ENCODE measurements around the gene ZBTB33. TPM values are rescaled to one million over a fixed set of nuclear protein-coding genes. Genes with fewer than 3 reads are reported as not detected.

ZBTB33 gene
- polyA plus RNA-seq, 3 donors = 4.7 to 10.6 (median 8.6) TPM

DNA sequence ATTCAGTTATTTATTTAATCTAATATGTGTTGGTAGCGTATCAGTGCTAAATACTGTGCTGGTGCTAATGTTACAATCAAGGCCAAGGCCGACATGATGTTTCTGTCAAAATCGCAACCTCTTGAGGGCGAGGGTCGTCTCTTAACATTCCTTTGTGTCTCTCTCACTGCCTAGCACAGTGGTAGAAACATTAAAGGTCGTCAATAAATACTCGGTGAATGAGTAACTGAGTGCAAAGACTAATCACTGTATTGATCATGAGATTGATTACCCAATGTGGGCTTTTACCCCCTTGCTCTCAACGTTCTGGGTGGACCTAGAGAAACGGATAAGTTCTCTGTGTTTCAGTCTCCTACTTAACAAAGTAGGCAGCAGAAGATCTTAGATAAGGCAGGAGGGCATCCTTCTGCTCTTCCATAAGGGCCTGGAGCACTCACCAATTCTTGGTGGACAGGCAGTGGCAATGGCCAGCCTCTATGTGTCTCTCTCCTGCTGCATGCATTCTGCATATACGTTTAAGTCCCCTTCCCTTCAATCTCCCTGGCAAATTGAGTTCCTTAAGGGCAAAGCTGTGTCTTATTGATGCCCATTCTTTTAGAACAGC is 30.5 kb downstream of the ZBTB33 start:
- no peak overlapping the region for H3K4me3 Mint-ChIP-seq
- H3K4me1 ChIP-seq (ENCODE audit: control insufficient read depth in 1 of 2, insufficient read depth in 2 of 2, low read length in 2 of 2) = peaks cover 2 to 7% of the 10 kb centered on the region in 2 donors
- WGBS (ENCODE audit: insufficient coverage) = 100% methylated on average over 2 of the region's 10 CpGs
- peaks cover 9% of the 10 kb centered on the region for H3K4me1 Mint-ChIP-seq
- peaks cover 0 to 2% of the 10 kb centered on the region in 2 donors for H3K27me3 ChIP-seq (ENCODE audit: control insufficient read depth in 2 of 2, insufficient read depth in 2 of 2, low read length in 2 of 2)
- H3K9me3 Mint-ChIP-seq = peaks cover 0 to 5% (median 0%) of the 10 kb centered on the region in 7 donors
- H3K27ac ChIP-seq (ENCODE audit: low read depth in 1 of 2, low read length in 2 of 2) = no peak overlapping the region
- peaks cover 0 to 9% (median 2%) of the 10 kb centered on the region in 3 donors for H3K27me3 Mint-ChIP-seq (ENCODE audit: low read depth in 3 of 3)
- no peak overlapping the region for H2AFZ ChIP-seq (ENCODE audit: insufficient read depth, low read depth, low read length, poor library complexity, severe bottlenecking)
- H3K9me3 ChIP-seq (replicated peaks in 1 of 2; ENCODE audit: control insufficient read depth in 1 of 2, insufficient read depth in 1 of 2, low read length in 2 of 2) = no peaks in the 10 kb centered on the region
- H3K79me2 ChIP-seq (ENCODE audit: insufficient read depth, low read length) = no peaks in the 10 kb centered on the region
- no peaks in the 10 kb centered on the region for H3K36me3 Mint-ChIP-seq
- intact Hi-C loops (cut with micrococcal nuclease) = no loop called here
- H3K4me2 ChIP-seq (replicated peaks; ENCODE audit: extremely low read depth, low read length, poor library complexity, severe bottlenecking) = no peak overlapping the region
- H3K36me3 ChIP-seq (replicated peaks in 1 of 2; ENCODE audit: control insufficient read depth in 1 of 2, insufficient read depth in 2 of 2, low read length in 2 of 2) = no peaks in the 10 kb centered on the region
- no peaks in the 10 kb centered on the region for H4K20me1 ChIP-seq (ENCODE audit: insufficient read depth, low read length)
- H3K9ac ChIP-seq (ENCODE audit: insufficient read depth, low read length, poor library complexity, severe bottlenecking) = no peak overlapping the region
- TF ChIP-seq CTCF (IDR thresholded peaks at IDR 0.05) = no peak
- DNase-seq = no peak
- no peak overlapping the region for H3K27ac Mint-ChIP-seq
- no peak overlapping the region for H3K4me3 ChIP-seq (replicated peaks in 1 of 3; ENCODE audit: low read depth in 2 of 3, low read length in 3 of 3)

- TF ChIP-seq CTCF (IDR thresholded peaks at IDR 0.05) = no peak
- no peak overlapping the region for H3K27ac ChIP-seq (ENCODE audit: low read depth in 1 of 2, low read length in 2 of 2)
- intact Hi-C loops (cut with micrococcal nuclease) = no loop called here
- peaks cover 9 to 13% of the 10 kb centered on the region in 2 donors for H3K4me1 ChIP-seq (ENCODE audit: control insufficient read depth in 1 of 2, insufficient read depth in 2 of 2, low read length in 2 of 2)
- peaks cover 12% of the 10 kb centered on the region for H3K4me1 Mint-ChIP-seq
- no peak overlapping the region for H3K4me3 Mint-ChIP-seq
- H3K36me3 ChIP-seq (replicated peaks in 1 of 2; ENCODE audit: control insufficient read depth in 1 of 2, insufficient read depth in 2 of 2, low read length in 2 of 2) = no peaks in the 10 kb centered on the region
- H2AFZ ChIP-seq (ENCODE audit: insufficient read depth, low read depth, low read length, poor library complexity, severe bottlenecking) = no peak overlapping the region
- H3K27ac Mint-ChIP-seq = no peak overlapping the region
- H3K79me2 ChIP-seq (ENCODE audit: insufficient read depth, low read length) = no peaks in the 10 kb centered on the region
- peaks cover 0 to 2% of the 10 kb centered on the region in 2 donors for H3K27me3 ChIP-seq (ENCODE audit: control insufficient read depth in 2 of 2, insufficient read depth in 2 of 2, low read length in 2 of 2)
- WGBS (ENCODE audit: insufficient coverage) = 100% methylated on average over 2 of the region's 4 CpGs
- DNase-seq = no peak
- H4K20me1 ChIP-seq (ENCODE audit: insufficient read depth, low read length) = no peaks in the 10 kb centered on the region
- H3K27me3 Mint-ChIP-seq (ENCODE audit: low read depth in 3 of 3) = peaks cover 0 to 9% (median 2%) of the 10 kb centered on the region in 3 donors
- H3K4me2 ChIP-seq (replicated peaks; ENCODE audit: extremely low read depth, low read length, poor library complexity, severe bottlenecking) = no peak overlapping the region
- H3K9me3 Mint-ChIP-seq = peaks cover 0 to 5% (median 0%) of the 10 kb centered on the region in 7 donors
- H3K36me3 Mint-ChIP-seq = no peaks in the 10 kb centered on the region
- no peak overlapping the region for H3K9ac ChIP-seq (ENCODE audit: insufficient read depth, low read length, poor library complexity, severe bottlenecking)
- H3K4me3 ChIP-seq (replicated peaks in 1 of 3; ENCODE audit: low read depth in 2 of 3, low read length in 3 of 3) = no peak overlapping the region
- H3K9me3 ChIP-seq (replicated peaks in 1 of 2; ENCODE audit: control insufficient read depth in 1 of 2, insufficient read depth in 1 of 2, low read length in 2 of 2) = no peaks in the 10 kb centered on the region
Measured at GRCh38 chrX:120281761-120282160, 31.1 kb downstream of the ZBTB33 start.

Data from CD14-positive monocyte (primary cell).